Nephron (organoid): ENCODE results near the gene HK2.
A peak's percentile ranks its signal among the peaks of the same experiment; 100 is the strongest.

ENCODE experiments used
- H3K27ac Mint-ChIP-seq, 3 experiments: 2 replicates each; pipeline ENCODE4 v1.8.0; 2020; ENCODE audit warnings: mixed read lengths in 3 of 3, mild to moderate bottlenecking in 2 of 3, moderate library complexity in 1 of 3
- H3K27me3 Mint-ChIP-seq: 2 replicates; pipeline ENCODE4 v1.8.0; 2021; ENCODE audit warnings: low read depth, mild to moderate bottlenecking, moderate library complexity, mixed read lengths
- H3K36me3 Mint-ChIP-seq: 2 replicates; pipeline ENCODE4 v1.8.0; 2020; ENCODE audit warnings: low read depth, mixed read lengths
- H3K4me1 Mint-ChIP-seq: 2 replicates; pipeline ENCODE4 v1.8.0; 2020; ENCODE audit warnings: mixed read lengths
- H3K4me3 Mint-ChIP-seq, 3 experiments: 2 replicates each; pipeline ENCODE4 v1.8.0; 2020; ENCODE audit warnings: mild to moderate bottlenecking in 3 of 3, mixed read lengths in 3 of 3, moderate library complexity in 2 of 3
- H3K9me3 Mint-ChIP-seq: 2 replicates; pipeline ENCODE4 v1.8.0; 2020; ENCODE audit warnings: mixed read lengths
- TF ChIP-seq, protein P1 (sequence below), 3 experiments: fragments of 200-600 bp; sonication (generic); IDR thresholded peaks; one replicate each; pipeline ENCODE4 v1.5.0; 2021; ENCODE audit warnings: antibody characterized with exemption in 3 of 3; ENCODE audit not compliant: unreplicated experiment in 3 of 3

The HK2 gene

GRCh38 chr2:74911061-74911460 is 77.1 kb downstream of the HK2 start:
- H3K27ac Mint-ChIP-seq = no peak overlapping the region
- peaks cover 23% of the 10 kb centered on the region for H3K27me3 Mint-ChIP-seq
- no peak overlapping the region for H3K4me3 Mint-ChIP-seq
- H3K36me3 Mint-ChIP-seq = no peaks in the 10 kb centered on the region
- TF ChIP-seq, protein P1, sequence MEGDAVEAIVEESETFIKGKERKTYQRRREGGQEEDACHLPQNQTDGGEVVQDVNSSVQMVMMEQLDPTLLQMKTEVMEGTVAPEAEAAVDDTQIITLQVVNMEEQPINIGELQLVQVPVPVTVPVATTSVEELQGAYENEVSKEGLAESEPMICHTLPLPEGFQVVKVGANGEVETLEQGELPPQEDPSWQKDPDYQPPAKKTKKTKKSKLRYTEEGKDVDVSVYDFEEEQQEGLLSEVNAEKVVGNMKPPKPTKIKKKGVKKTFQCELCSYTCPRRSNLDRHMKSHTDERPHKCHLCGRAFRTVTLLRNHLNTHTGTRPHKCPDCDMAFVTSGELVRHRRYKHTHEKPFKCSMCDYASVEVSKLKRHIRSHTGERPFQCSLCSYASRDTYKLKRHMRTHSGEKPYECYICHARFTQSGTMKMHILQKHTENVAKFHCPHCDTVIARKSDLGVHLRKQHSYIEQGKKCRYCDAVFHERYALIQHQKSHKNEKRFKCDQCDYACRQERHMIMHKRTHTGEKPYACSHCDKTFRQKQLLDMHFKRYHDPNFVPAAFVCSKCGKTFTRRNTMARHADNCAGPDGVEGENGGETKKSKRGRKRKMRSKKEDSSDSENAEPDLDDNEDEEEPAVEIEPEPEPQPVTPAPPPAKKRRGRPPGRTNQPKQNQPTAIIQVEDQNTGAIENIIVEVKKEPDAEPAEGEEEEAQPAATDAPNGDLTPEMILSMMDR (IDR thresholded peaks at IDR 0.05; ENCODE audit: unreplicated experiment in 3 of 3) = no peak
- no peaks in the 10 kb centered on the region for H3K4me1 Mint-ChIP-seq
- H3K9me3 Mint-ChIP-seq = peaks cover 4% of the 10 kb centered on the region

GRCh38 chr2:74915743-74916142 is 81.8 kb downstream of the HK2 start:
- TF ChIP-seq, protein P1 (IDR thresholded peaks at IDR 0.05; ENCODE audit: unreplicated experiment in 3 of 3) = no peak
- Mint-ChIP-seq H3K4me1 (no peaks in the 10 kb centered on the region), H3K36me3 (no peaks in the 10 kb centered on the region), H3K27ac (no peak overlapping the region), H3K9me3 (no peaks in the 10 kb centered on the region), H3K27me3 (peaks cover 24% of the 10 kb centered on the region), H3K4me3 (no peak overlapping the region)

DNA sequence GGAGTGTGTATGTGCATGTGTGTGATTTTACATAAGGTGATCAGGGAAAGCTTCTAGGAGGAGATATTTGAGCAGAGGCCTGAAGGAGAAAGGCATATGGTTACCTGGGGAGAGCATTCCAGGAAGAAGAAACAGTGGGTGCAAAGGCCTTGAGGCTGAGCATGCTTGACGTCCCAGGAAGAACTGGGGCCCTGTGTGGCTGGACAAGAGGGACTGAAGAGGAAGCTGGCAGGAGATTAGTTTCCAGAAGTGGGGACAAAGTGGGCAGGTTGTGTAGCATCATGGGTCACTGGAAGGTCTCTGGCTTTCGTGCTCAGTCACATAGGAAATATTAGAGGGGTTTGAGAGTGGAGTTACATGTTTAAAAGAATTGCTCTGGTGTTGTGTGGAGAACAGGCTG is 82.5 kb downstream of the HK2 start:
- TF ChIP-seq, protein P1 (IDR thresholded peaks at IDR 0.05; ENCODE audit: unreplicated experiment in 3 of 3) = no peak
- H3K4me1 Mint-ChIP-seq = no peaks in the 10 kb centered on the region
- no peak overlapping the region for H3K4me3 Mint-ChIP-seq
- no peaks in the 10 kb centered on the region for H3K36me3 Mint-ChIP-seq
- H3K27me3 Mint-ChIP-seq = peaks cover 30% of the 10 kb centered on the region
- H3K9me3 Mint-ChIP-seq = no peaks in the 10 kb centered on the region
- H3K27ac Mint-ChIP-seq = no peak overlapping the region

GRCh38 chr2:74917702-74918619 is 84.0 kb downstream of the HK2 start:
- H3K4me1 Mint-ChIP-seq = no peaks in the 10 kb centered on the region
- H3K36me3 Mint-ChIP-seq = no peaks in the 10 kb centered on the region
- H3K27me3 Mint-ChIP-seq = peaks cover 29% of the 10 kb centered on the region
- TF ChIP-seq, protein P1 (IDR thresholded peaks at IDR 0.05; ENCODE audit: unreplicated experiment in 3 of 3) = no peak
- no peaks in the 10 kb centered on the region for H3K9me3 Mint-ChIP-seq
- no peak overlapping the region for H3K4me3 Mint-ChIP-seq
- no peak overlapping the region for H3K27ac Mint-ChIP-seq

GRCh38 chr2:74919827-74920226 is 85.9 kb downstream of the HK2 start:
- peaks cover 33% of the 10 kb centered on the region for H3K27me3 Mint-ChIP-seq
- no peaks in the 10 kb centered on the region for H3K9me3 Mint-ChIP-seq
- TF ChIP-seq, protein P1 (IDR thresholded peaks at IDR 0.05; ENCODE audit: unreplicated experiment in 3 of 3) = peak; percentile 85 to 91 (median 87)

More at GRCh38 chr2:74919827-74920226, 85.9 kb downstream of the HK2 start:
- Mint-ChIP-seq H3K4me1 (no peaks in the 10 kb centered on the region), H3K4me3 (peak overlapping the region; percentile 39 to 59 (median 54)), H3K27ac (no peak overlapping the region), H3K36me3 (no peaks in the 10 kb centered on the region)
